OCI-M2 (cell line): ENCODE measurements around the gene PERP.
"Not testable (repeated sequence)": the region's sequence is repeated elsewhere in the genome, so short reads cannot be mapped to it uniquely, and the experiment has no call there.

Source experiments
- DNase-seq: peaks from one replicate; lab custom pipeline; 2025; ENCODE audit not compliant: unreplicated experiment; lab: John Stamatoyannopoulos, UW

Gene PERP

DNA sequence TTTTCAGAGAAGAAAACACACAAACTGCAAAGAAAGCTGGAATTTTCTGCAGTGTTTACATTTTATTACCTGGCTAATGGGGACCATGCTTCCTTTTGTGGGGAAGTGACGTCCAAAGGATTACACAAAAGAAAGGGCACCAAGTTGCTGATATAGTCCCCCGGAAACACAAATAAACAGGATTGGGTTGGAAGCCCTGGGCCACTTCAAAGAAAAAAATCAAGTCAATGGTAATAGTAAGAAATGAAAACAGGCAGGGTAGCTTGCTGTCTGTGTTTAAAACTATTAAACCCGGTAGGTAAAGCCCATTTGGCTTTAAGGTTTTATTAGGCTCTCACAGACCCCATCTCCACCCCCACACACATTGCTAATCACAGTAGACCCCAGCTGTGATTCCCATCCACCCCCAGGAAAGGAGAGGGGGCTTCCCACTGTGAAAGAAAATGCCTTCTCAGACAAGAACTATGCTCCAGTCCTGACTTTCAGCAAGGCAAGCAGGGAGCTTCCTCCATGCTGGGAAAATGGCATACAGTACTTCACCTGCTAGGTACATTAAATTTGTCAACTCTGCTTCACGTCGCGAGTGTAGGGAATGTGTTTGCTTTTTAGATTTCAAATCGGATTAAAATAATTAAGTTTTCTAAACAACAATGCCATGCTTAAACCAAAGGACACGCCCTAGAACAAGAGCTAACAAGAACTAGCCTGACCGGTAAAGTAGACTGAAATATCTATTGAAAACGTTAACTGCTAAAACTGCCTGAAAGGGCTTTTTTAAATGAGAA lies 1.1 kb downstream of the PERP start:
- DNase-seq = no peak

DNA sequence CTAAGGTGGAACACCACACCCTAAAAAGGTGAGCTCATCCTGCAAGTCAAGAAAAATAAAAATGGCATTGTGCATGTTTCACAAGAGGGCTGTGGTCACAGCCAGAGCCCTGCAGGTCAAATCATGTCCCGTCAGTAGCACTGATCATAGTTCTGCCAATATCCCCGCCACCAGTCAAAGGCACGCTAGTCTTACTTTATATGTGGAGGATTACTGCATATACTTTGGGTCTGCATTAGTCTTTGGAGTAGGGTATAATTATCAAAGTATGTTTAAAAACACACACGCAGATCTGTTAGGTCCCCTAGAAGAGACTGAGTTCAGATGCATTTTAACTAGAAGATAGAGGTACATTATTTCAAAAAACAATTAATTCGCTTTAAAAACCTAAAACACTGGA lies 1.8 kb downstream of the PERP start:
- DNase-seq = no peak

GRCh38 chr6:138104618-138105213 lies 2.5 kb downstream of the PERP start:
- no peak for DNase-seq

- DNase-seq = no peak
Measured at GRCh38 chr6:138103871-138104270, 3.3 kb downstream of the PERP start.

GRCh38 chr6:138101946-138102731 lies 5.1 kb downstream of the PERP start:
- DNase-seq = no peak

GRCh38 chr6:138099832-138100231 lies 7.4 kb downstream of the PERP start:
- no peak for DNase-seq

GRCh38 chr6:138098306-138098705 lies 8.9 kb downstream of the PERP start:
- no peak for DNase-seq

- DNase-seq = no peak
Measured at GRCh38 chr6:138094260-138094659, 13.0 kb downstream of the PERP start.

GRCh38 chr6:138093632-138094031 lies 13.6 kb downstream of the PERP start:
- DNase-seq = no peak

DNA sequence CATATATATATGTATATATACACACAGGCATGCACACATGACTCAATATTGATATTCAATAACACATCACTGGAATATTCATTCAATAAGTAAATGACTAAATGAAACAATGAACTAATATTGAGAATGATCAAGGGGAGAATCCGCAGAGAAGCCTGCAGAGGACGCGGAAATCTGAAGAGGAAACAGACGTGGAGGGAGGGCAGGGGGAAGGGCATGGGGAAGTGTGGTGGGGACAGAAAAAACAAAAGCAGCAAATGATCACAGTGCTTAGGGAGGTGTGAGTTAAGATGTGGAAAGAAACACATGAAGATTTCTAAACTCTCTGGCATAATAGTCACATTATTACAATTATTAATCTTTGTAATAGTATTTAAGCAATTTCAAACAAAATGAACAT lies 14.5 kb downstream of the PERP start:
- DNase-seq = no peak

DNA sequence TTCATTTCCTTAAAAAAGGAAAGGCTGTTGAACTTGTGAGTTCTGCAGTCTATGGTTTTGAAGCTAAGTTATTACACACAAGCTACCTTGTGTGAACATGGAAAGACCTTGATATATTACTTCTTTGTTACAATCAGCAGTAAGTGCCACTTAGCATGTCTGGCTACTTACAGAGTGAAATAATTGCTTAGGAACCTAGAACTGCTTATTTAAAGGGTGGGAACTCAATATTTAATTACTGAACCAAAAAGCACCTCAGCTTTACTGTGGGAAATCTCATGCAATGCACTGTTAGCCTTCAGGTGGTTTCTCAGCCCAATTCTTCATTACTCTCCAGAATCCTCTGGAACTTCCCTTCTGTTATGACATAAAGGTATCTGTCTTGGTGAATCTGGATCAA lies 17.9 kb downstream of the PERP start:
- no peak for DNase-seq

DNA sequence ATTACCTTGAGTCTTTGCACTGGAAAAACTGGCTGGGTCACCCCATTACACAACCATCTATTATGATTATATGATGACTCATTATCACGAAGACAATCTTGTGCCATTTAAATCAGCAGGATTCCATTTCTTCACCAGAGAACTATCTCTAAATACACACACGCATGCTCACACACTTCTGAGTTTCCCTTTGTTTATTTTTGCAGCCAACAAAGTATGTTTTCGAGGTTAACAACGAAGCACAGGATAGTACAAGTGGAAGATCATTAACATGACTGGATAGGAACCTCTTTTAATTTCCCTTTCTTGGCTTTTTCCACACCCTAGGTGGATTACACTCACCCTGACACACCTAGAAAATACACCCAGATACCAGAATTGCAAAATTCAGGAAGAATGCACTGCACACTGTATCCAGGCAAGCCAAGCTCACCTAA lies 18.9 kb downstream of the PERP start:
- DNase-seq = no peak

DNA sequence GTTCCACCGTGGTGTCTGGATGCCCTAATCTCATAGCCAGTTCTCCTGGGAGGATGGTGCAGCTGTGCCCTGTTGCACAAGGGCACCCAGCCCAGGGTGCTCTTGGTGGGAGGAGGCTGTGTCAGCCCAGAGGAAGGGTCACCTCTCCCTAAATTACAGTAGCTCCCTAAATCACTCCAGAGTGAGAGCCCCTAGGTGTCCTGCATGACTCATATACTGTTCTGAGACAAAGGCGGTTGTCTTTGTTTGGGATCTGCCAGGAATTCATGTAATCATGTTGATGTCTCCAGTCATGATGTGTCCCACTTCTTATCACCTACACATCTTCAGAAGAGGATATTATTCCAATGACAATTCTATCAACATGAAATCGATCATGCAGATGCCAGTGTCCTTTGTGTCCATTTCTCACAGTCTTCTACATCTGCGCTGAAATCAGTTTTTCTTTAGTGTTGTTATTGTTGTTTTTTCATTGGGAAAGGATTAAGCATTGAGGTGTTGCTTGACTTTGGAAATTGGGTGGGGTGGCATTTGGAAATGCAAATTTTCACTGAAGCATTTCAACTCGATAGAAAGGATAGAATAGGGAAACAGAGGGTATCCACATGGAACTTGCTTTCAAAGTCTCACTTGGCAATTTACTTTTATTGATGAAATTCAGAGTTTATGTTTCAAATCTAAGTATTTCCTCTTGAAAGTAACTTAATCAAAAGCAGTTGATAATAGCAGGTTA lies 19.5 kb downstream of the PERP start:
- DNase-seq = no peak

DNA sequence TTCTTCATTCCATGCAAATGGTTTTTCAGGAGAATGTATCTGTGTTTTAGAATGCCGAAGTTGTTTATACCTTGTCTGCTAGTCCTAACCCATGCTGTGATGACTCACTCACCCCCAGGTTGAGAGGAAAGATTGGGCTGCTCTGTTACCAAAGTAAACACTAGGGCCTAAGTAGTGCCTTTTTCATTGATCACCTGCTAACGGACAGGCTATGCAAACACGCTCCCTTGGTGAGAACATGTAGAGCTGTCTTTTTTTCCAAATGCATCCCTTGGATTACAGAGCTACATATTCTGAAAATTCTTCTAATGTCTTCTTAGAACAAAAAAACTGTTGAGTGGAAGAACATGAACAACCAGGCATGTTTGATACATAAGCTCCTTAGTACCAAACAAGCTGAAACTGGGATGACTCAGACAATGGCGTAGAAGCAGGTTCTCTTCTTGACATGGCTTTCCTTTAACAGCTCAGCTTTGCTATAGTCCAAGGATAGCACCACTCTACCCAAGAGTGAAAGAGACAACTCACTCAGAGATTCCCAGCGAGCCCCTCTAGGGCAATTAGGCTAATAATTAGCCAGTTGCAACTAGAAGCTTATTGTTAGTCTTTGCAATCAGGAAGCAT lies 20.5 kb downstream of the PERP start:
- no peak for DNase-seq

GRCh38 chr6:138085839-138086222 lies 21.4 kb downstream of the PERP start:
- no peak for DNase-seq

DNA sequence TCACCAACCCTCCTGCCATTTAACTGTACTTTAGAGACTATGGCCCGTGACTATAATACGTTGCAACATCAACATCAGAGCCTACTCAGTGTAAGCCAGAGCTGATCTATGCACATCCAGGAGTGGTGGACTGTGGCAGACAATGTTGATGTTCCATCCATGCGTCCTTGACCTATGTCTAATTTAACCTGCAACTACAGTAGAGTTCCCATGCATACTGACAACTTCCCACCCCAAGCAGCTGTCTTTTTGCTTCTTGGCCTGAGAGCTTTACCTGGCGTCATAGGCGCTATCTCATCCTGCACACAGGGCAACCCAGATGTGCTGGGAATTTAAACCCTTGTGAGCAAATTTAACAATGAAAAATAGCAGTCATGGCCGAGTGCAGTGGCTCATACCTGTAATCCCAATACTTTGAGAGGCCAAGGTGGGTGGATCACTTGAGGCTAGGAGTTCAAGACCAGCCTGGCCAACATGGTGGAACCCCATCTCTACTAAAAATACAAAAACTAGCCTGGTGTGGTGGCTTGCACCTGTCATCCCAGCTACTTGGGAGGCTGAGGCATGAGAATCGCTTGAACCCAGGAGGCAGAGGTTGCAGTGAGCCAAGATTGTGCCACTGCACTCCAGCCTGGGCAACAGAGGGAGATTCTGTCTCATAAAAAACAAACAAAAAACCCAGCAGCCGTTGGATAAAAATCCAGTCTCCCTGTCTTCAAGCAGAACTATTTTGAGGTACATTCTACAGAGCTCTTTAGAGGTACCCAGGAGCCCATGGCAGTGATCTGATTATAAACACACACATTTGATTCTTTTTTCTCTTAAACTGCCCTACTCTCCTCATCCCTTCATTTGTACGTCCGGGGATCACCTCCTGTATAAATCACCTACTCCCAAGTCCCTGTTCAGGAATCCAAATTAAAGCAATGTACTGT lies 22.0 kb downstream of the PERP start:
- DNase-seq = no peak

DNA sequence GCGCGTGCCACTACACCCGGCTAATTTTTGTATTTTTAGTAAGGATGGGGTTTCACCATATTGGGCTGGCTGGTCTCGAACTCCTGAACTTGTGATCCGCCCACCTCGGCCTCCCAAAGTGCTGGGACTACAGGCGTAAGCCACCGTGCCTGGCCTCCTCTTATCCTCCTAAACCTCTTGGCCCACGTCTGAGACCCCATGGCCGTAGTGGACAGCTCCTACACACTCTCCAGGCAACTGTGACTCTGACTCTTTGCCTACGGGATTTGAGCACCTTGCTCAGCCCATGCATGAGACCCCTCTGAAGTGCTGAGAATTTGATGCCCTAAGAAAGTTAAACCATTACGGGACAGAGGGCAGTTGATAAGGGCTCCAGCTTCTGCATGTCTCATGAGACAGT lies 25.0 kb downstream of the PERP start:
- DNase-seq = no peak

GRCh38 chr6:138079556-138079955 lies 27.7 kb downstream of the PERP start:
- DNase-seq = not testable (repeated sequence)

DNA sequence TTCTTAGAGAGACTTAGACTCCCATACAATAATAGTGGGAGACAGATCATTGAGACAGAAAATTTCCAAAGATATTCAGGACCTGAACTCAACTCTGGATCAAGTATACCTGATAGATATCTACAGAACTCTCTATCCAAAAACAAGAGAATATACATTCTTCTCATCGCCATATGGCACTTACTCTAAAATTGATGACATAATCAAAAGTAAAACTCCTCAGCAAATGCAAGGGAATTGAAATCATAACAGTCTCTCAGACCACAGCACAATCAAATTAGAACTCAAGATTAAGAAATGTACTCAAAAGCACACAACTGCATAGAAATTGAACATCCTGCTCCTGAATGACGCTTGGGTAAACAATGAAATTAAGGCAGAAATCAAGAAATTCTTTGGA lies 28.7 kb downstream of the PERP start:
- DNase-seq = no peak

GRCh38 chr6:138073264-138073663 lies 34.0 kb downstream of the PERP start:
- DNase-seq = no peak
